GM13977 (cell line): Measurements from ENCODE around the gene GABRD.

Source experiments
- DNase-seq: peaks from one replicate; pipeline ENCODE4 v3.0.0; 2012; ENCODE audit warnings: low spot score
- CTCF ChIP-seq: IDR thresholded peaks from 2 replicates; pipeline ENCODE4 v1.5.1; 2012; ENCODE audit warnings: mild to moderate bottlenecking, control low read depth; ENCODE audit not compliant: insufficient read depth; ENCODE audit errors: extremely low read depth, missing control alignments
- in situ Hi-C: fragments of 300-500 bp; cut with MboI; formaldehyde crosslinking; loops from one replicate; pipeline ENCODE4 v1.12.0; 2022; ENCODE audit warnings: low sequenced_read_pairs, low pct_unique_long_range_greater_than_20kb, mixed read lengths, inconsistent platforms; ENCODE audit not compliant: unreplicated experiment

GABRD gene

DNA sequence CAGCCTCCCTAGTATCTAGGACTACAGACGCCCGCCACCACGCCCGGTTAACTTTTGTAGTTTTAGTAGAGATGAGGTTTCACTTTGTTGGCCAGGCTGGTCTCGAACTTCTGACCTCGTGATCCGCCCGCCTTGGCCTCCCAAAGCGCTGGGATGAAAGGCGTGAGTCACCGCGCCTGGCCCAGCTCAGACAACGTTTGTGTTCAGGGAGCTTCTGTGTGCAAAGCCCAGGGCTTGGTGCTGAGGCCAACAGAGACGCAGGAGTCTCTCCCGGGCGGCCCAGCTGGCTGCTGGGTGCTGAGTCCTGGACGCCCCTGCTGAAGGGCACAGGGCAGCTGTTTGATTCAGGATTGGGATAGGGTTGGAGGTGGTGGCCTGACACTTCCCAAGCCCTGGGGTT, 34.1 kb downstream of the GABRD start:
- DNase-seq, result no peak
- in situ Hi-C loops, result no loop called here
- no peak for TF ChIP-seq CTCF

- no peak for DNase-seq
- no peak for TF ChIP-seq CTCF
- in situ Hi-C loops, result no loop called here
Measured at GRCh38 chr1:2053784-2054376, 34.7 kb downstream of the GABRD start.

DNA sequence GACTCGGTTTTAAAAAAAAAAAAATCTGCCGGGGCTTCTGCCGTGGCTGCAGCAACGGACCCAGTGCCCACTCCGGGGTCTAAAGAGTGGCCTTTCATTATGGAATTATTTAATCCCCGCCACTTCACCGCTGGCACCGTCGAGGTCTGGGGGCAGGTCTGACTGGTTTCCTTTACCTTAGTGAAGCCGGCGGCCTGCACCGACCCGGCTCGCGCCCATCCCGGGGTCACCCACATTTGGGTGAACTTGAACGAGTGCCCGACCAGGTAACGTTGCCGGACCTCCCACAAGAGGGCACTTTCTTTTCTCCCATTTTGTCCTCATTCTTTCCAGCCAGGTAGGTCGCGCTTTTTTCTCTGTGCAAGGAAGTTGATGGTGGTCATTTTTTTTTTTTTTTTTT, 35.4 kb downstream of the GABRD start:
- no peak for DNase-seq
- TF ChIP-seq CTCF, result no peak
- in situ Hi-C loops, result no loop called here

- in situ Hi-C loops, result no loop called here
- no peak for TF ChIP-seq CTCF
- no peak for DNase-seq
Measured at GRCh38 chr1:2055911-2056575, 36.9 kb downstream of the GABRD start.

- in situ Hi-C loops, result no loop called here
- TF ChIP-seq CTCF, result no peak
- no peak for DNase-seq
Measured at GRCh38 chr1:2056955-2057590, 37.9 kb downstream of the GABRD start.

DNA sequence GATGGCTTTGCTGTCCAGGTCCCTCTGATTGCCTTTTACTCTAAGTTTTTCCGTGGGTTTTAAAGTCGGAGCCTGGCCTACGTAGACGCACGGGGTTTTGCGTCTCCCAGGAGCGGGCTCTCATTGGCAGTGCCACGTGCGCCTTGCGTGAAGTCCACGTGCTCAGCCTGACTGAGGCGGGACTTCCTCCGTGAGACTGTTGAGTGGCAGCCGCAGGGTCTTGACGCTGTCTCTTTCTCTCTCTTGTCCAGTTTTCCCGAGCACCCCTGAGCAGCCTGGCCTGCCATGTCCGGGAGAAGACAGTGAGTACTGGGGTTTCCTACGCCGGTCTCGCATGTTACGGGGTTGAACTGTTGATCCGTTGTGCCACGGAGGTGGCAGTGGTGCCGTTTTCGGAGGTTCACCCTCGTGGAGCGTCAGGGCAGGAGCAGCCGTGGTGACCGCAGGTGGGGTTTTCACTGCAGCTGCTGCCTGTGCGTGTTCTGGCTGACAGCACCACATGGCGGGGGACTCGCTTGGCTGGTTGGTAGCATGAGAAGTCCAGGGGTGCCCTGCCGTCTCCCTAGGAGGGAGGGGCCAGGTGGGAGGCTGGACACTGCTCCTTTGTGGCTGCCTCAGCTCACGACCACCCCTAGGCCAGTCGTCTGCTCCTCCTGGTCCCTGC, 40.3 kb downstream of the GABRD start:
- TF ChIP-seq CTCF, result no peak
- DNase-seq, result no peak
- in situ Hi-C loops, result no loop called here
